Kidney tubule cell (primary cell): ENCODE measurements around the gene UNC13A.
A peak's percentile ranks its signal among the peaks of the same experiment; 100 is the strongest.

Source experiments
- DNase-seq: peaks from one replicate; pipeline ENCODE4 v3.0.0-alpha.2; 2018; ENCODE audit warnings: low spot score

UNC13A gene

GRCh38 chr19:17706750-17707181 is 18.6 kb upstream of the UNC13A start:
- DNase-seq: peak; percentile 34

GRCh38 chr19:17703824-17704463 is 15.8 kb upstream of the UNC13A start:
- DNase-seq: peak; percentile 13

GRCh38 chr19:17695198-17695597 is 7.0 kb upstream of the UNC13A start:
- no peak for DNase-seq

- no peak for DNase-seq
These were observed 4.4 kb upstream of the UNC13A start for GRCh38 chr19:17692566-17692965.

- DNase-seq: no peak
These were observed 870 bp upstream of the UNC13A start for GRCh38 chr19:17688853-17689595.

GRCh38 chr19:17687141-17687856 is 855 bp downstream of the UNC13A start:
- DNase-seq: no peak

GRCh38 chr19:17686592-17687024 is 1.5 kb downstream of the UNC13A start:
- DNase-seq: no peak

GRCh38 chr19:17686023-17686521 is 2.1 kb downstream of the UNC13A start:
- DNase-seq: no peak

- no peak for DNase-seq
These were observed 2.6 kb downstream of the UNC13A start for GRCh38 chr19:17685451-17686022.

- no peak for DNase-seq
These were observed 3.9 kb downstream of the UNC13A start for GRCh38 chr19:17684256-17684655.

GRCh38 chr19:17683078-17683477 is 5.1 kb downstream of the UNC13A start:
- no peak for DNase-seq

- no peak for DNase-seq
These were observed 5.9 kb downstream of the UNC13A start for GRCh38 chr19:17682273-17682672.

GRCh38 chr19:17681505-17682125 is 6.5 kb downstream of the UNC13A start:
- DNase-seq: peak; percentile 21

- DNase-seq: peak; percentile 65
These were observed 7.9 kb downstream of the UNC13A start for GRCh38 chr19:17680230-17680722.

- no peak for DNase-seq
These were observed 8.5 kb downstream of the UNC13A start for GRCh38 chr19:17679526-17680229.

- DNase-seq: no peak
These were observed 9.3 kb downstream of the UNC13A start for GRCh38 chr19:17678836-17679235.

- no peak for DNase-seq
These were observed 11.2 kb downstream of the UNC13A start for GRCh38 chr19:17677002-17677401.

- no peak for DNase-seq
These were observed 11.9 kb downstream of the UNC13A start for GRCh38 chr19:17676295-17676694.

GRCh38 chr19:17673937-17674799 is 14.0 kb downstream of the UNC13A start:
- DNase-seq: no peak

GRCh38 chr19:17671906-17672305 is 16.2 kb downstream of the UNC13A start:
- peak; percentile 37 for DNase-seq
